B cell (primary cell): Measurements from ENCODE around the gene CDH13.

Experiments
- CTCF ChIP-seq: fragments of 200-600 bp; IDR thresholded peaks from one replicate; pipeline ENCODE4 v1.8.0; 2022; ENCODE audit warnings: antibody characterized with exemption, mild to moderate bottlenecking
- EZH2 ChIP-seq: IDR thresholded peaks from 2 replicates; pipeline ENCODE4 v1.6.1; 2012; ENCODE audit warnings: borderline replicate concordance, low read depth, mild to moderate bottlenecking, moderate library complexity, low read length; ENCODE audit not compliant: insufficient read depth, poor library complexity, severe bottlenecking

- TF ChIP-seq CTCF = no peak
- no peak for TF ChIP-seq EZH2
These were observed 329.1 kb downstream of the CDH13 start for GRCh38 chr16:82955741-82956348.
